ENCODE data around the gene ABLIM1.

The ABLIM1 gene

GRCh38 chr10:114611617-114612016, 46.5 kb downstream of the ABLIM1 start:
- peak in 1 of 2 experiments; percentile 29 for DNase-seq
- TF ChIP-seq POLR2A (IDR thresholded peaks at IDR 0.05; ENCODE audit: low read length) (no peak), GATA1 (IDR thresholded peaks at IDR 0.05; ENCODE audit: low read depth, low read length) (no peak)

- DNase-seq: no peak
- TF ChIP-seq POLR2A (IDR thresholded peaks at IDR 0.05; ENCODE audit: low read length): no peak
- TF ChIP-seq GATA1 (IDR thresholded peaks at IDR 0.05; ENCODE audit: low read depth, low read length): no peak
Measured at GRCh38 chr10:114609518-114610426, 48.3 kb downstream of the ABLIM1 start.

- DNase-seq: no peak
- no peak for TF ChIP-seq POLR2A (IDR thresholded peaks at IDR 0.05; ENCODE audit: low read length)
- TF ChIP-seq GATA1 (IDR thresholded peaks at IDR 0.05; ENCODE audit: low read depth, low read length): no peak
Measured at GRCh38 chr10:114607358-114607998, 50.6 kb downstream of the ABLIM1 start.

- peak; percentile 25 to 35 for DNase-seq
- no peak for TF ChIP-seq POLR2A (IDR thresholded peaks at IDR 0.05; ENCODE audit: low read length)
- TF ChIP-seq GATA1 (IDR thresholded peaks at IDR 0.05; ENCODE audit: low read depth, low read length): no peak
Measured at GRCh38 chr10:114605155-114605797, 52.8 kb downstream of the ABLIM1 start.

GRCh38 chr10:114604357-114605130, 53.5 kb downstream of the ABLIM1 start:
- peak; percentile 25 to 36 for DNase-seq
- TF ChIP-seq POLR2A (IDR thresholded peaks at IDR 0.05; ENCODE audit: low read length) (no peak), GATA1 (IDR thresholded peaks at IDR 0.05; ENCODE audit: low read depth, low read length) (no peak)

GRCh38 chr10:114603948-114604347, 54.1 kb downstream of the ABLIM1 start:
- DNase-seq: peak; percentile 63 to 74
- TF ChIP-seq POLR2A (IDR thresholded peaks at IDR 0.05; ENCODE audit: low read length): no peak
- no peak for TF ChIP-seq GATA1 (IDR thresholded peaks at IDR 0.05; ENCODE audit: low read depth, low read length)

- no peak for TF ChIP-seq POLR2A (IDR thresholded peaks at IDR 0.05; ENCODE audit: low read length)
- no peak for TF ChIP-seq GATA1 (IDR thresholded peaks at IDR 0.05; ENCODE audit: low read depth, low read length)
- DNase-seq: no peak
Measured at GRCh38 chr10:114603303-114603702, 54.8 kb downstream of the ABLIM1 start.

- DNase-seq: peak; percentile 16 to 54
- TF ChIP-seq POLR2A (IDR thresholded peaks at IDR 0.05; ENCODE audit: low read length) (no peak), GATA1 (IDR thresholded peaks at IDR 0.05; ENCODE audit: low read depth, low read length) (no peak)
Measured at GRCh38 chr10:114600057-114600456, 58.0 kb downstream of the ABLIM1 start.

- DNase-seq: no peak
- TF ChIP-seq GATA1 (IDR thresholded peaks at IDR 0.05; ENCODE audit: low read depth, low read length) (no peak), POLR2A (IDR thresholded peaks at IDR 0.05; ENCODE audit: low read length) (no peak)
Measured at GRCh38 chr10:114596793-114597192, 61.3 kb downstream of the ABLIM1 start.

- no peak for TF ChIP-seq POLR2A (IDR thresholded peaks at IDR 0.05; ENCODE audit: low read length)
- no peak for TF ChIP-seq GATA1 (IDR thresholded peaks at IDR 0.05; ENCODE audit: low read depth, low read length)
- no peak for DNase-seq
Measured at GRCh38 chr10:114593816-114594468, 64.1 kb downstream of the ABLIM1 start.

GRCh38 chr10:114593240-114593792, 64.8 kb downstream of the ABLIM1 start:
- TF ChIP-seq POLR2A (IDR thresholded peaks at IDR 0.05; ENCODE audit: low read length) (no peak), GATA1 (IDR thresholded peaks at IDR 0.05; ENCODE audit: low read depth, low read length) (no peak)
- no peak for DNase-seq

- no peak for DNase-seq
- TF ChIP-seq GATA1 (IDR thresholded peaks at IDR 0.05; ENCODE audit: low read depth, low read length) (no peak), POLR2A (IDR thresholded peaks at IDR 0.05; ENCODE audit: low read length) (no peak)
Measured at GRCh38 chr10:114590993-114591392, 67.1 kb downstream of the ABLIM1 start.

- TF ChIP-seq POLR2A (IDR thresholded peaks at IDR 0.05; ENCODE audit: low read length) (no peak), GATA1 (IDR thresholded peaks at IDR 0.05; ENCODE audit: low read depth, low read length) (no peak)
- no peak for DNase-seq
Measured at GRCh38 chr10:114584419-114584818, 73.7 kb downstream of the ABLIM1 start.

Data from erythroblast (primary cell).